Measurements from ENCODE around the gene DEFB115.
"Not testable (repeated sequence)": the region's sequence is repeated elsewhere in the genome, so short reads cannot be mapped to it uniquely, and the experiment has no call there.

Gene DEFB115, protein sequence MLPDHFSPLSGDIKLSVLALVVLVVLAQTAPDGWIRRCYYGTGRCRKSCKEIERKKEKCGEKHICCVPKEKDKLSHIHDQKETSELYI

GRCh38 chr20:31257364-31257763 is at the start of gene DEFB115:
DEFB115 (plus strand) TSS chr20:31257664; CDS start chr20:31257664, 0 bp downstream.
- no peak for DNase-seq

GRCh38 chr20:31236953-31237352 is 20.5 kb upstream of the DEFB115 start:
- DNase-seq, result no peak

GRCh38 chr20:31237763-31238162 is 19.7 kb upstream of the DEFB115 start:
- DNase-seq, result no peak

DNA sequence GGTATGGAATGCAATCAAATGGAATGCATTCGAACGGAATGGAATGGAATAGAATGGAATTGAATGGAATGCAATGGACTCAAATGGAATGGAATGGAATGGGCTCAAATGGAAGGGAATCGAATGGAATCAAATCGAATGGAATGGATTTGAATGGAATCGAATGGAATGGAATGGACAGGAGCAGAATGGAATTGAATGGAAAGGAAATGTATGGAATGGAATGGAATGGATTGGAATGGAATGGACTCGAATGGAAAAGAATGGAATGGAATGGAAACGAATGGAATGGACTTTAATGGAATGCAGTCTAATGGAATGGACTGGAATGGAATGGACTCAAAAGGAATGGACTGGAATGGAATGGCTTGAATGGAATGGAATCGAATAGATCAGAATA is 18.3 kb upstream of the DEFB115 start:
- DNase-seq, result no peak

DNA sequence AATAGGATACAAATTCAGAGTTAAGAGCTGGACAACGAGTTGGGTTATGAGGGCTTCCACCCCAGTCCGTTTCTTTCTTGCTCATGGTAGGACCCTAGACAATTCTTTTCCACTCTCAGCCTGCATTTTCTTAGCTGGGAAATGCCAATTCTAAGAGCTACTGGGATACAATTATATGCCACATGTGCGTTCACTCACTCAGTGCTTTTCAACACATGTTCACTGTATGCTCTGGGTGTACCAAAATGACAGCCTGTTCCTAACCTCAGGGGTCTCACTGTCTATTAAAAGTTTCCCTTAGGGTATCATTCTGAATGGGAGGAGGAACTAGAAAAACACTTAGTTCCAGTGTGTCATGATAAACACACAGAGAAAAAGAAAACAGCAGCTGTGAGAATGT is 505 bp upstream of the DEFB115 start:
- no peak for DNase-seq

GRCh38 chr20:31260326-31260932 is 3.0 kb downstream of the DEFB115 start:
- no peak for DNase-seq

- no peak for DNase-seq
These were observed 17.0 kb downstream of the DEFB115 start for GRCh38 chr20:31274441-31274840.

- no peak for DNase-seq
These were observed 20.7 kb downstream of the DEFB115 start for GRCh38 chr20:31278178-31278577.

GRCh38 chr20:31284964-31285363 is 27.5 kb downstream of the DEFB115 start:
- not testable (repeated sequence) for DNase-seq

DNA sequence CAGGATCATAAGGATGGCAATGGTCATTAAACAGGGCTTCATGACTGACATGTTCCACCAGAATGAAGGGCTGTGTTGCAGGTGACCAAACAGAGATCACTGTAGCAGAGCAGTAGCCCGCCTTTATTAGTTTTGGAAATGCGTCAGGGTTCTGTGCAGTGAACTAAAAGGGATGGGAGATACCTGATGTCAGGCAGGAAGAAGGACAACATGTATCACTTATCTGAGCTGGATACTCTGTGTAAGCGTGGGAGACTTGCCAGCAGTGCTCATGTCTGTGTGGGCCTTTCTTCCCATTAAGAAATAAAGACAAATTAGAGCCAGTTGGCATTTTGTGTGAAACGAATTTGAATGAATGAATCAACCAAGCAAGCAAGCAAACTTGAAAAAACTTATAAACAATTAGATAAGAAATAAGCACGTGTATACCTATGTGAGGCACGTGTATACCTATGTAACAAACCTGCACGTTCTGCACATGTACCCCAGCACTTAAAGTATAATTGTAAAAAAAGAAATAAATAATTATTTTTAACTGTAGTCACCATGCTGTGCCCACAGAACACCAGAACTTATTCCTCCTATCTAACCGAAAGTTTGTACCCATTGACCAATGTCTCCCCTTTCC is 51.2 kb downstream of the DEFB115 start, which contains the start of gene DEFB116:
TSS of gene DEFB116 (minus strand) at position 51 of the 628 bp plus-strand sequence. CDS start at position 51, 0 bp downstream.
- DNase-seq, result no peak
